Measurements from ENCODE around the gene PPP1R9A.

DNA sequence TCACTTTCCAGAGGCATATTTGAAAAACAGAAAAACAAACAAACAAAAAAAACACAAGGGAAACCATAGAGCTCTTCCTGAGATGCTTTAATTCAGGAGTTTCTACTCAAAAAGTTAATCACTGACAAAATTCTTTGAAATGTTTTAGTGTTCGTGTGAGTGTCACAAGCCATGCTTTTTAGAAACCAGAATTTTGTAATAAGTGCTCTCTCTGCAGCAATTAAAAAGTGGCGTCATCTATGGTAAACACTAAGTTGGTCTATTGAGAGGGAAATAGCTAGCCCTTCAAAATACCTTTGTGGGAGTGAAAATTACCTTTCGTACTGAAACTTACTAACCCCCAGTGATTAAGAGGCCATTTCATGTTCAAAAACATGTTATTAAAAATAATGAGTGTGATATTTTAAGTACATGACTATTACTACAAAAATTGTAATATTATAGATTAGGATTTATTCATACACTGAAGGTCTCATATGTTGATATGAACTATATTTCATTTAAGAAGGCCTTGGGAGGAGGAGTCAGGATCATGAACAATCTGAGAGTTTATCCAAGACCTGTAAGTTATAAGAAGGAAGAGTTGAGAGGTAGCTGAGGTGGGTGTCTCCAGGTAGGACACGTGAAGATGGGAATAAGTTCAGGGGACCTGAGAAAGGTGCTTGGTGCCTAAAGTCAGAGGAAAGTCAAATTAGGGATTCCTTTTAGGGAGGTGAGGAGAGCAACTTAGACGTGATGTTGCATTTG is 94.6 kb downstream of the PPP1R9A start:
- no peak for TF ChIP-seq CTCF (IDR thresholded peaks at IDR 0.05)
- no peak for TF ChIP-seq EP300 (IDR thresholded peaks at IDR 0.05)
- no peak for TF ChIP-seq POLR2A (IDR thresholded peaks at IDR 0.05)

Data from tibial nerve (tissue), 4 donors.